Stimulated activated naive CD4-positive, alpha-beta T cell (primary cell): ENCODE results near the gene GSDME.

Experiments
- DNase-seq, 6 experiments: peaks; one replicate each; lab custom pipeline; 2025; lab: John Stamatoyannopoulos, UW

GSDME gene

GRCh38 chr7:24769851-24770250 is 12.6 kb upstream of the GSDME start:
- no peak for DNase-seq

- no peak for DNase-seq
These were observed 12.0 kb upstream of the GSDME start for GRCh38 chr7:24769014-24769830.

GRCh38 chr7:24767878-24768569 is 10.8 kb upstream of the GSDME start:
- DNase-seq = no peak

- no peak for DNase-seq
These were observed 7.9 kb upstream of the GSDME start for GRCh38 chr7:24764972-24765744.

GRCh38 chr7:24764011-24764410 is 6.7 kb upstream of the GSDME start:
- no peak for DNase-seq

- DNase-seq = no peak
These were observed 6.1 kb upstream of the GSDME start for GRCh38 chr7:24763303-24763901.

- no peak for DNase-seq
These were observed 5.5 kb upstream of the GSDME start for GRCh38 chr7:24762771-24763170.

GRCh38 chr7:24760968-24761367 is 3.7 kb upstream of the GSDME start:
- no peak for DNase-seq

GRCh38 chr7:24756545-24757352 is 515 bp downstream of the GSDME start:
- peak in 2 of 6 experiments; percentile 2 to 34 for DNase-seq

GRCh38 chr7:24755541-24756407 is 1.5 kb downstream of the GSDME start:
- no peak for DNase-seq

- no peak for DNase-seq
These were observed 2.3 kb downstream of the GSDME start for GRCh38 chr7:24754906-24755506.

GRCh38 chr7:24752073-24752800 is 5.0 kb downstream of the GSDME start:
- DNase-seq = no peak

- no peak for DNase-seq
These were observed 5.8 kb downstream of the GSDME start for GRCh38 chr7:24751484-24751883.

GRCh38 chr7:24750441-24751055 is 6.7 kb downstream of the GSDME start:
- DNase-seq = no peak

- DNase-seq = no peak
These were observed 8.7 kb downstream of the GSDME start for GRCh38 chr7:24748521-24748920.

- DNase-seq = no peak
These were observed 11.9 kb downstream of the GSDME start for GRCh38 chr7:24745355-24745754.

GRCh38 chr7:24743471-24743870 is 13.8 kb downstream of the GSDME start:
- DNase-seq = no peak

GRCh38 chr7:24742506-24743162 is 14.6 kb downstream of the GSDME start:
- no peak for DNase-seq
